ENCODE measurements around the gene AFAP1L1. TPM values are rescaled to one million over a fixed set of nuclear protein-coding genes. Genes with fewer than 3 reads are reported as not detected.
A peak's percentile ranks its signal among the peaks of the same experiment; 100 is the strongest.

AFAP1L1 gene
- total and polyA plus RNA-seq, 2 of the 13 experiments (the other 11 are each of a cell fraction or from before 2014, with no cell fraction given): 0.38 to 1.0 TPM

GRCh38 chr5:149381986-149382338 lies 110.3 kb downstream of the AFAP1L1 start (continued):
- TF ChIP-seq ZBTB40 (IDR thresholded peaks at IDR 0.05): no peak
- no peak for TF ChIP-seq ZBTB40 (CRISPR knock-in tag; IDR thresholded peaks at IDR 0.05)
- TF ChIP-seq YEATS4 (CRISPR knock-in tag; IDR thresholded peaks at IDR 0.05; ENCODE audit: borderline replicate concordance): peak; percentile 24; the same call in 1 of the 2 replicates
- TF ChIP-seq EZH2 (conservative IDR thresholded peaks at IDR 0.05; ENCODE audit: low read depth, low read length): no peak
- no peak for TF ChIP-seq HMGXB3 (CRISPR knock-in tag; IDR thresholded peaks at IDR 0.05; ENCODE audit: borderline replicate concordance)
- TF ChIP-seq WIZ (CRISPR knock-in tag; IDR thresholded peaks at IDR 0.05): no peak
- TF ChIP-seq NCOA5 (CRISPR knock-in tag; IDR thresholded peaks at IDR 0.05): no peak
- TF ChIP-seq CHCHD3 (CRISPR knock-in tag; IDR thresholded peaks at IDR 0.05): no peak
- no peak for TF ChIP-seq NFYB (CRISPR knock-in tag; IDR thresholded peaks at IDR 0.05)
- TF ChIP-seq ZNF709 (CRISPR knock-in tag; IDR thresholded peaks at IDR 0.05): no peak
- TF ChIP-seq ZBTB49 (CRISPR knock-in tag; IDR thresholded peaks at IDR 0.05; ENCODE audit: borderline replicate concordance): no peak
- no peak; the same call in 1 of the 2 replicates for TF ChIP-seq FOXP4 (CRISPR knock-in tag; IDR thresholded peaks at IDR 0.05)
- TF ChIP-seq KLF13 (CRISPR knock-in tag; IDR thresholded peaks at IDR 0.05): no peak

Data from HepG2 (cell line).